GM21737 (cell line): ENCODE data around the gene PGGHG.
A peak's percentile ranks its signal among the peaks of the same experiment; 100 is the strongest.
"Not testable (repeated sequence)": the region's sequence is repeated elsewhere in the genome, so short reads cannot be mapped to it uniquely, and the experiment has no call there.

Experiments
- ATAC-seq: cut with Tn5 transposase; IDR thresholded peaks from one replicate; pipeline ENCODE4 v1.9.1; 2021; ENCODE audit warnings: mild to moderate bottlenecking, moderate library complexity; ENCODE audit not compliant: unreplicated experiment

PGGHG gene

DNA sequence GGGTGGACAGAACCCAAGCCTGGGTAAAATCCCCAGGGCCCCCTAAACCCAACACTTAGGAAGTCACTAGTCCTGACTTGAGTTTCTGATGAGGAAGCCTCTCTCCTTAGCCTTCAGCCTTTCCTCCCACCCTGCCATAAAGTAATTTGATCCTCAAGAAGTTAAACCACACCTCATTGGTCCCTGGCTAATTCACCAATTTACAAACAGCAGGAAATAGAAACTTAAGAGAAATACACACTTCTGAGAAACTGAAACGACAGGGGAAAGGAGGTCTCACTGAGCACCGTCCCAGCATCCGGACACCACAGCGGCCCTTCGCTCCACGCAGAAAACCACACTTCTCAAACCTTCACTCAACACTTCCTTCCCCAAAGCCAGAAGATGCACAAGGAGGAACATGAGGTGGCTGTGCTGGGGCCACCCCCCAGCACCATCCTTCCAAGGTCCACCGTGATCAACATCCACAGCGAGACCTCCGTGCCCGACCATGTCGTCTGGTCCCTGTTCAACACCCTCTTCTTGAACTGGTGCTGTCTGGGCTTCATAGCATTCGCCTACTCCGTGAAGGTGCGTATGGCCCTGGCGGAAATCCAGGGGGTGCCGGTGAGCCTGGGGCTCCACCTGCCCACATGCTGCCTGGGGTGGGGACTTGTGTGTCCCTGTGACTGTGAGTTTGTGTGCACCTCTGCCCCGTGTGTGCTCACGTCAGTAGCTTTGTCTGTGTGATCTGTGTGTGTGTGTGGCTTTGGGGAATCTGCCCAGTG, 25.0 kb downstream of the PGGHG start, which contains the start of gene IFITM1:
TSS of gene IFITM1 (plus strand) at position 254 of the 767 bp plus-strand sequence. CDS start at position 385, 131 bp downstream.
- ATAC-seq, result no peak

DNA sequence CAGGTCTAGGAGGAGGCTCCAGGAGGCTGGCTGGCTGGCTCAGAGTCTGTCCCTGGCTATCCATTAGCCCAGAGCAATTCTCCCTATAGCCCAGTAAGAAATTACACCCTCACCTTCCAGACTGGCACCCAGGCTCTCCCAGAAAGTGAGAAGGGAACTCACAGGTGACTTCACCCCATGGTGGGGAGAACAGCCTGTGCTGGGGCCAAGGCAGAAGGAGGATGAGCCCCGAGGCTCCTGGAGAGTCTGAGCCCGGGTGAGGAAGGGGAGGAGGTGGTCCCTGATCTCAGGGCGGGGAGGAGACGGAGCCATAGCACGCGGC, 25.6 kb downstream of the PGGHG start:
- not testable (repeated sequence) for ATAC-seq

DNA sequence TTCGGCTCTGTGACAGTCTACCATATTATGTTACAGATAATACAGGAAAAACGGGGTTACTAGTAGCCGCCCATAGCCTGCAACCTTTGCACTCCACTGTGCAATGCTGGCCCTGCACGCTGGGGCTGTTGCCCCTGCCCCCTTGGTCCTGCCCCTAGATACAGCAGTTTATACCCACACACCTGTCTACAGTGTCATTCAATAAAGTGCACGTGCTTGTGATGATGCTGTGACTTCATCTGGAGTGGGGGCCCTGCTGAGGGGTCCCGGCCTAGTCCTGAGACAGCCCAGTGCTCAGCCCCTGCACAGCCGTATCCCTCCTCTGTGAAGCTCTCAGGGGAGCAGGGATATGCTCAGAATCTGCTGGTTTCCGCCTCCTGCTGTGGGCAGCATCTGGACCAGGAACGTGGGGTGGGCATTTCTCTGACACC, 26.1 kb downstream of the PGGHG start:
- ATAC-seq, result no peak

DNA sequence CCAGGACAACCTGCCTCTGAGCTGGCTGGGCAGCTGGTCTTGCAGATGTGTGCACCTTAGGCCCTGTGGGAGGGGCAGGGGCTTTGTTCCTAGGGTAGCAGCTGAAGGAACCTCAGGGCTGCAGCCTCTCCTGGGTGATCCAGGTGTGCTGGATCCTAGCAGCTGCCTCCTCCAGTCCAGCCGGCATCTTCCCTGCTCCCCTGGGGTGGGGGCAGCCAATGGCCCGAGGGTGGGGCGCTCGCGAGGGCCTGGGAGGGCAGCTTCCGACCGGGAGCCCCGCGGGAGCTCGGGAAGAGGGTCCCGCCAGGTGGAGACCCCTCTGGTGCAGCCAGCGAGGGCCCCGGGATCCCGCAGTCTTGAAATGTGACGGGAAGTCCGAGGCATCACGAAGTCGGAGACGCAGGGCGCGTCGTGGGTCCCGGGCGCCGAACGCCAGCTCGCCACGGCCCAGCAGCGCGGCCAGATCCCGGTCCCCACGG, 26.6 kb downstream of the PGGHG start:
- no peak for ATAC-seq

DNA sequence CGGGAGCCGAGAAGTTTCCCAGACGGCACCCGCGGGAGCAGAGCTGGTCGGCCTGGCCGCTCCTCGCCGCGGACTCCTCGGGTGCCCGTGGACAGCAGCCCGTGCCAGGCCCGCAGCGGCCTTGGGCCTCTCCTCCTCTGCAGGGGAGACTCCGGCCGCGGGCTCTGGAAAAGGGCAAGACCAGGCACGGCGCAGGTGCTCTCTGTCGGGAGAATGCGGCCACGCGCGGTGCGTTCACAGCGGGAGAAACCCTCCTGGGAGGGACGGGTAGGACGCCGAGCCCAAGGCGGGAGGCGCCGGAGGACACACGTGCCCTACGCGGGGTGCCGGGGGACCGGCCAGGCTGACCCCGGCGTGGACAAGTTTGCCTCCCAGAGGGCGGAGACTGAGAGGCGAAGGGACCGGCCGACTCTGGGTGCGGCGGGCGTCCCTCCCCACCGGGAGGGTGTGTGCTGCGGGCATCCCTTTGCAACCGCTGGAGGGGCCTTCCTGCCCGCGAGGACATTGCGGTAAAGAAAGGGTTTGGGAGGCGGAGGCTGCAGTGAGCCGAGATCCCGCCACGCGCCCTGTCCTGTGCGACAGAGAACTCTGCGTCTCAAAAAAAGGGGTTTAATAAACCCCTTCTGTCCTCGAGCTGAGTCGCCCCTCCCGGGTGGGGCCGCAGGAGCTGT, 27.2 kb downstream of the PGGHG start:
- ATAC-seq, result no peak

DNA sequence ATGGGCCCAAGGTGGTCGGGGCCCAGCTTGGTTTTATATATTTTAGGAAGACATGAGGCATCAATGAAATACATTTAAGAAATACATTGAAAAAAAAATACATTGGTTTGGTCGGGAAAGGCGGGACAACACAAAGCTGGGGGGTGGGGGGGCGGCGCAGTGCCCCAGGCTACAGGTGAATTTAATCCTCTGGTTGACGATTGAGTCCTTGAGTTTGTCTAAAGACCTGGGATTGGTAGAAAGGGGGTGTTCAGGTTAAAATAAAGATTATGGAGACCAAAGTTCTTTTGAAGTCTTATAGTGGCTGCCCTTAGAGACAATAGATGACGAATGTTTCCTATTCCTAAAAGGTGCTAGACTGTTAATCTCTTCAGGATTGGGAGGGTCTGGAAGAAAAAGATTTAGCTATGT, 28.0 kb downstream of the PGGHG start:
- no peak for ATAC-seq

DNA sequence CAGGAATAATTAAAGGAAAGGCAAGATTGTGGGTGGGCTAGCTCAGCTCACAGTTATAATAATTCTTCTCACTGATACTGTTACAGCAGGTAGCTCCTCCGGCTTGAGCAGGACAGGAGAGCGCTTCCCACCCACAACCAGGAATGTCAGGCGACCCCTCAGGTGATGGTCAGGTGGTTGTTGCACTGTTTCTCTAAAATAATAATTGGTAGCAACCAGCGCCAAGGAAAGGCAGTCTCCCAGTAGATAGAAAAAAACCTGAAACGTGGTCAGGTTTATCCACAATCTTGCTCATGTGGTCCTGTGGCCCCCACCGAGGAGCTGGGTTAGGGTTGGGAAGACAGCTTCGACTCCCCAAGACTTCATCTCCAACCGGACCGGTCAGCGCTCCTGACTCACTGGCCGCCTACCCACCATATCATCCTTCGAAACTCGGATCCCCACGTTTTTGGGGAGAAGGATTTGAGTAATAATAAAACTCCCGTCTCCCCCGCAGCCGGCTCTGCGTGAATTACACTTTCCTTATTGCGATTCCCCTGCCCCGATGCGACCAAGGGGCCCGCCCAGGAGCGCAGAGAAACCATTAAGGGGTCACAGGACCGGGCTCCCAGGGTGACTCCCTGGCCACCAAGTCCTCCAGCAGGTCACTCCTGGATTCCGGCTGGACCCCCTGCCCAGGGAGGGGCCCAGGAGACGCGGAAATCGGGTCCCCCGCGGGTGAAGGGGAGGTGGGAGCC, 28.9 kb downstream of the PGGHG start:
- ATAC-seq, result not testable (repeated sequence)

DNA sequence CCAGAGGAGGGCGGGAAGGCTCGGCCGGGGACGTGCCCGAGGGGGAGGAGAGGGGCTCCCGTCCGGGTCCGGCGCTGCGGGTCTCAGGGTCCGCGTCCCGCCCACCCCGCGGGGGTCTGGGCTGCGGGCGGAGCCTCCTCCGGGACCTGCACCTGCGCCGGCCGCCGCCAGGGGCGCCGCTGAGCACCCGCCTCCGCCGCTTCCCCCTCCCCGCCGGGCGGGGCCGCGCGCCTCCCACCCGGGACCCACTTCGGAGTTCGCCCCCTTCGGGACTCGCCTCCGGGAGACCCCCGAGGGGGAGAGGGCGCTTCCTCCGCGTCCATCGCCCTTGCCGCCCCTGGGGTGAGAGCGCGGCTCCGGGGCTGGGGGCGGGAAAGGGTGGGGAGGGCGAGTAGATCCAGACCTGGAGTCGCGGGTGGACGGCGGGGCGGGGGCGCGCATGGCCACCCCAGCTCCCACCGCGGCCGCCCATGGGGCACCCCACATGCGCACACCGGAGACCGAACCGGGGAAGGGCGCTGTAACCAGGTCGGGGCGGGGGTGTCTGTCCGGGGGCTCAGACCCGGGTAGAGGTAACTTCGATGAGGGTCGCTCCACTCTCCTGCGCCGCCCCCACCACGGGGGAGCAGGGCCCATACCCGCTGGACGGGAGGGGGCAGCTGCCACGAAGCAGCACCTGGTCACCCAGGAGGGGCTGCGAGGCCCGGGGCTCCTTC, 29.6 kb downstream of the PGGHG start:
- peak; percentile 51 for ATAC-seq

DNA sequence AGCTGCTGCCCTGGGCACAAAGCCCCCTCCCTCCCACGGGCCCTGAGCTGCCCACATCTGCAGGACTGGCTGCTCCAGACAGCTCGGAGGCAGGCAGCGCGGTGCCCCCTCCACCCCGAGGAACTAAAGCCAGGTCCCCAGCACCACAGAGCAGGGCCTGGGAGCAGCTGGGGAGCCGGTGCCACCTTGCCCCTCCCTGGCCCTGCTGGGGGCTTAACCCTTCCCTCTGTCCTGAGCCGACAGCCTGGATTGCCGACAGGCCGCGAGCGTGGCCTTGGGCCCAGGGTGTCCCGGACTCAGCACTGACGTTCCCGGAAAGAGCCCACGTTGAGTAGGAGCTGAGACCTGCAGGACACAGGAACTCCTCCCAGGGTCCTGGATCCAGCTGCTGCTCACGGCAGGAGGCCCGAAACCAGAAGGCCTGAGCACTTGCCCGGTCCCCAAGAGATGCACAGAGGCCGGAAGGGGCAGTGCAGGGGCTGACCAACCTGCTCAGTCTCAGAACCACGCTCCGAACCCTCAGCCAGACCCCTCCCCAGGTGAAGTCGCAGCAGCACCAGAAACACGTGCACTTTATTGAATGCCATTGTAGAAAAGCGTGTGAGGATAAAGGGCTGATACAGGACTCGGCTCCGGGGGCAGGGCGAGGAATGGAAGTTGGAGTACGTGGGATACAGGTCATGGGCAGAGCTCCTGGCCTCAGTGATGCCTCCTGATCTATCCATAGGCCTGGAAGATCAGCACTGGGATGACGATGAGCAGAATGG, 30.4 kb downstream of the PGGHG start:
- ATAC-seq, result peak; percentile 13

DNA sequence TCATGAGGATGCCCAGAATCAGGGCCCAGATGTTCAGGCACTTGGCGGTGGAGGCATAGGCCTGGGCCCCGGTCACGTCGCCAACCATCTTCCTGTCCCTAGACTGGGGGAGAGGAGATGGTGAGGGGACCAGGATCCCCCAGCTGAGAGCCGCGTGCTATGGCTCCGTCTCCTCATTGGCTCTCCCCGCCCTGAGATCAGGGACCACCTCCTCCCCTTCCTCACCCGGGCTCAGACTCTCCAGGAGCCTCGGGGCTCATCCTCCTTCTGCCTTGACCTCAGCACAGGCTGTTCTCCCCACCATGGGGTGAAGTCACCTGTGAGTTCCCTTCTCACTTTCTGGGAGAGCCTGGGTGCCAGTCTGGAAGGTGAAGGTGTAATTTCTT, 31.0 kb downstream of the PGGHG start:
- not testable (repeated sequence) for ATAC-seq

DNA sequence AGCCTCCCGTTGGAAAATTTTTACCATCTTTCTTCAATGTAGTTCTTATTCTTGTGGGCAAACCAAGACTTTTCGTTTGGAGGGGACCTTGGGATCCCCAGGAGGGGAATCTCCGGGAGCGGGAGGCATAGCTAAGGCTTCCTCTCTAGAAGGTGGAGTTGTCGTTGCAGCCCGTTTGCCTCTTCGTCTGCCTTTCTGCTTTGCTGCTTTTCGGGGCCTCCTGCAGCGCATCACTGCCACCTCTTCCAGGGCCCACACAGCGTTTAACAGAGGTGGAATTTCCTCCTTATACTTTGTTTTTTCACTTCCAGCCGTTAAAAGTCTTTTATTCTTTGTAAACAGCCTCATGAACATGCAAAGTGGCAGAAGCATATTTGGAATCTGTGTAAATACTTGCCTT, 35.2 kb downstream of the PGGHG start:
- ATAC-seq, result no peak

DNA sequence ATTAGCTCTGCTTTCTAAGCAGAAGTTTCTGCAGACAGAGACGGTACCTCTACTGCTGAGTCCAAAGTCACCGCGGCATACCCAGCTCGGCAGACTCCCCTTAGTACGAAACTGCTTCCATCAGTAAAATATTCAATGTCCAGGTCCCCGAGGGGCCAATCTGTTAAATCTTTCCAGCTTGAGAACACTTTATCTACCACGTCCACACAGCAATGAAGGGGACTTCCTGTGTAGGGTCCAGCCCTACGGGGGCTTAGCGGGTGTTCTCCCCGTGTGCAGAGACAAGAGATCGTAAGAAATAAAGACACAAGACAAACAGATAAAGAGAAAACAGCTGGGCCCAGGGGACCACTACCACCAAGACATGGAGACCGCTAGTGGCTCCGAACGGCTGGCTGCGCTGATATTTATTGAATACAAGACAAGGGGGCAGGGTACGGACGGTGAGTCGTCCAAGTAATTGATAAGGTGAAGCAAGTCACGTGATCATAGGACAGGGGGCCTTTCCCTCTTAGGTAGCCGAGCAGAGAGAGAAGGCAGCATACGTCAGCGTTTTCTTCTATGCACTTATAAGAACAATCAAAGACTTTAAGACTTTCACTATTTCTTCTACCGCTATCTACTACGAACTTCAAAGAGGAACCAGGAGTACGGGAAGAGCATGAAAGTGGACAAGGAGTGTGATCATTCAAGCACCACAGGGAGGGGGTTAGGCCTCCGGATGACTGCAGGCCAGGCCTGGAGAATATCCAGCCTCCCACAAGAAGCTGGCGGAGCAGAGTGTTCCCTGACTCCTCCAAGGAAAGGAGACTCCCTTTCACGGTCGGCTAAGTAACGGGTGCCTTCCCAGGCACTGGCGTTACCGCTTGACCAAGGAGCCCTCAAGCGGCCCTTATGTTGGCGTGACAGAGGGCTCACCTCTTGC, 35.9 kb downstream of the PGGHG start:
- not testable (repeated sequence) for ATAC-seq

DNA sequence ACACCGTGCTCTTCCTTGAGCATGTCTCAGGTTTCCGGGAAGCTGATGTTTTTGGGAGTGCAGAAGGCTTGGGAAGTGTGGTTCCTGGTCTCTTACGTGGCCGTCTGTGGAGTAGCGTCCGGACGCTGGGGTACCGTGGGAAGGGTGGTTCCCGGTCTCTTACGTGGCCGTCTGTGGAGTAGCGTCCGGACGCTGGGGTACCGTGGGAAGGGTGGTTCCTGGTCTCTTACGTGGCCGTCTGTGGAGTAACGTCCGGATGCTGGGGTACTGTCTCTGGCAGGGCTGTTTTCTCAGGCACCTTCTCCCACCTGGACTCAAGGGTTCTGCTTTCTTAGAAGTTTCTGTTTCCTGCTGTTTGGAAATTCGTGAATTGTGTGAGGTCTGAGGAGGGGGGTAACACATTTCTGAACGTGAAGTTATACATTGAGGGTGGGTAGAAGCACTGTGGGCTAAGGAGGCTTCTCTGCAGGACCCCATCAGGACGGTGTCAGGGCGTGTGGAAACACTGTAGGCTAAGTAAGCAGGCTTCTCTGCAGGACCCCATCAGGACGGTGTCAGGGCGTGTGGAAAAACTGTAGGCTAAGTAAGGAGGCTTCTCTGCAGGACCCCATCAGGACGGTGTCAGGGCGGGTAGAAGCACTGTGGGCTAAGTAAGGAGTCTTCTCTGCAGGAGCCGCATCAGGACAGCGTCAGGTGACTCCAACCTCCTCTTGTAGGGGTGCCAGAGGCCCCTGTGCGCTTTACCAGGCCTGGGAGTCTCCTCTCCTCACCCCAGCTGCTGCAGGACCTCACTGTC, 37.1 kb downstream of the PGGHG start:
- no peak for ATAC-seq

DNA sequence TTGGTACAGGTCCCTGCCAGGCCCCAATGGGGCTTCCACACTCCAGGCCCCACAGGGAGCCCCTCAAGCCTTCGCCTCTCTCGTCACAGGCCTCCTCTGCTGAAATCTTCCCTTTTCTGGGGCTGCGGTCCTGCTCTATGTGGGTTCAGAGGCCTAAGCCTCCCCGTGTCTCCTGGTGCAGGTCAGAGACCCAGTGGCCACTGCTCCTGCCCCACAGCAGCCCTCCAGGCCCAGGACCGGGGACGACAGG, 37.6 kb downstream of the PGGHG start:
- ATAC-seq, result no peak

DNA sequence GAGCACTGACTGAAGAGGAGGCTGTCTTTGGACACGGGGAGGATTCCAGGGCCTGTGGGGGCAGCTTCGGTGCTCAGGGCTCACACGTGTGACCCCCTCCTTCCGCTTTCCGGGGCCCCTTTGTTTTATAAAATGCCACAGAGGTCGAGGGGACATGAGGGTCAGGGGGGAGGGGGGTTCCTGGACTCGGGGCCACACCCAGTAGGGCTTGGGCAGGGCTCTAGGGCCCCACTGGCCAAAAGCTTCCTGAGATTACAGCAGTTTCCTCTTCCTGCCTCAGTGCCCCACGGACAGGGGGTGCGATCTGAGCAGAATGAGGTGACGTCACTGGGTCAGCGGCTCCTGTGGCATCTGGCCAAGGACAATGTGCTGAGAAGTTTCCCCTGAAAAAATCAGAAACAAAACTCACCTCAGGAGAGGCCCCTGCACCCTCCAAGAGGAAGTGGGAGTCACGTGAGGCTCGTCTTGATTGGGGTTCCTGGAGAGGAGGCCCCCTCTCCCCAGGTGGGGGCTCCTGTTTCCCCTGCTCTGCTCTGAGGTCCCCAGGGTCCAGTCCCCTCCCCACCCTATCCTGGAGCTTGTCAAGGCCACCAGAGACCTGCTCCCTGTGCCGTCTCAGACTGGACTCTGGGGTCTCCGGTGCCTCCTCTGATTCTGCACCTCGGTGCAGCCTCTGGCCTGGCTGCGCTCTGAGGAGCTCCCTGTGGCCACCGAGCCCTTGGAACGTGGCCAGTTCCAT, 38.1 kb downstream of the PGGHG start:
- ATAC-seq, result peak; percentile 41

DNA sequence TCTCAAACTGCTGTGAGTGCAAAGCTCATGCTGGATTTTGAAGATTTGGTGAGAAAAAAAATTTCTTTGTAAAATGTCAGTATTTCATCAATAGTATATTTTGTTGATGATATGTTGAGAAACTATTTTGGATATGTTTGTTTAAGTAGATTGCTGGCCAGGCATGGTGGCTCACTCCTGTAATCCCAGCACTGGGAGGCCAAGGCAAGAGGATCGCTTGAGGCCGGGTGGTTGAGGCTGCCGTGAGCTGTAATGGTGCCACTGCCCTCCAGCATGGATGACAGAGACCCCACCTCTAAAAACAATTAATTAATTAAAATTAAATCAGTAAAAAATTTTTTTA, 38.6 kb downstream of the PGGHG start:
- no peak for ATAC-seq

DNA sequence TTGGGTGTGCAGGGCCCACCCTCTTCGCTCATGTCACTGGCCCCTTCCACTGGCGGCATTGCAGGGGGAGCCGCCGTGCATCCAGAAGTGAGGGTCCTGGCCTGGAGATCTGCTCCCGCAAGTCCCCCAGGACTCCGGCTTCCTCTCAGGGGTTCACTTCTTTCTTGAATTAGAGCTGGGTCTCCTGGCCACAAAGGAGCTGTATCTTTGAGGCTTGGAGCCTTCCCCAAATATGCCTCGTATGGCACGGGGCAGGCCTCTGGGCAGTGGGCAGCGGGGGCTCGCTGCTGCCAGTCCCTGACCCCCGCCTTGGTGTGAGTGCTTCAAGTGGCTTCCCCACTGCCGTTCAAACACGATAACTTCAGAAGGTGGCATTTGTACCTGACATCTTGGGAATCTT, 39.1 kb downstream of the PGGHG start:
- ATAC-seq, result no peak

DNA sequence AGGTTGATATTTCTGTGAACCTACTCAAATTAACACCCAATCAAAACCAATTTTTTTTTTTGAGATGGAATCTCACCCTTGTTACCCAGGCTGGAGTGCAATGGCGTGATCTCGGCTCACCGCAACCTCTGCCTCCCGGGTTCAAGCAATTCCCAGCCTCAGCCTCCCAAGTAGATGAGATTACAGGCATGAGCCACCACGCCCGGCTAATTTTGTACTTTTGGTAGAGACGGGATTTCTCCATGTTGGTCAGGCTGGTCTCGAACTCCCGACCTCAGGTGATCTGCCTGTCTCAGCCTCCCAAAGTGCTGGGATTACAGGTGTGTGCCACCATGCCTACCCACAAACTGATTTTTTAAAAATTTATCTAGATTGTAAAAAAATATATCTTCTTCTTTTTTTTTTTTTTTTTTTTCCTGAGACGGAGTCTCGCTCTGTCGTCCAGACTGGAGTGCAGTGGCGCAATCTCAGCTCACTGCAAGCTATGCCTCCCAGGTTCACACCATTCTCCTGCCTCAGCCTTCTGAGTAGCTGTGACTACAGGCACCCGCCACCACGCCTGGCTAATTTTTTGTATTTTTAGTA, 39.7 kb downstream of the PGGHG start:
- ATAC-seq, result not testable (repeated sequence)
